Stimulated activated CD4-positive, alpha-beta T cell treated with anti-CD3 and anti-CD28 coated beads, TNF-alpha, amount 100 ng/mL, for 48 hours (primary cell): ENCODE measurements around the gene FAM50A.

ENCODE experiments used
- DNase-seq, 3 donors: peaks; one replicate each; pipeline ENCODE4 v3.0.0-alpha.2; 2020; ENCODE audit warnings: low read depth in 3 of 3

FAM50A gene

GRCh38 chrX:154413142-154413541, 30.8 kb upstream of the FAM50A start:
- DNase-seq: no peak

GRCh38 chrX:154417157-154417556, 26.8 kb upstream of the FAM50A start:
- DNase-seq: no peak

GRCh38 chrX:154419189-154419588, 24.8 kb upstream of the FAM50A start:
- no peak for DNase-seq

GRCh38 chrX:154419688-154420401, 24.1 kb upstream of the FAM50A start:
- DNase-seq: no peak

- no peak for DNase-seq
Measured at GRCh38 chrX:154420402-154420756, 23.6 kb upstream of the FAM50A start.

- DNase-seq: no peak
Measured at GRCh38 chrX:154426916-154427770, 16.8 kb upstream of the FAM50A start.

GRCh38 chrX:154428176-154429171, 15.5 kb upstream of the FAM50A start, which contains the start of gene ATP6AP1:
Gene ATP6AP1, plus strand, starts transcription at chrX:154428677. Its CDS starts 16 bp downstream, at chrX:154428693.
- peak; percentile 67 to 83 (median 70) for DNase-seq

GRCh38 chrX:154429711-154430110, 14.2 kb upstream of the FAM50A start:
- DNase-seq: no peak

GRCh38 chrX:154430479-154430878, 13.5 kb upstream of the FAM50A start:
- DNase-seq: no peak

GRCh38 chrX:154430916-154431315, 13.0 kb upstream of the FAM50A start:
- DNase-seq: no peak

GRCh38 chrX:154431341-154431740, 12.6 kb upstream of the FAM50A start:
- DNase-seq: no peak

GRCh38 chrX:154432210-154432609, 11.7 kb upstream of the FAM50A start:
- DNase-seq: no peak

- no peak for DNase-seq
Measured at GRCh38 chrX:154433605-154434004, 10.3 kb upstream of the FAM50A start.

GRCh38 chrX:154434394-154435168, 9.4 kb upstream of the FAM50A start:
- DNase-seq: no peak

GRCh38 chrX:154435171-154435733, 8.7 kb upstream of the FAM50A start:
- DNase-seq: no peak

GRCh38 chrX:154436374-154436982, 7.5 kb upstream of the FAM50A start:
- no peak for DNase-seq

- peak in 1 of 3 donors; percentile 24 for DNase-seq
Measured at GRCh38 chrX:154436983-154437752, 6.8 kb upstream of the FAM50A start, which contains the start of gene GDI1. Gene GDI1, plus strand, starts transcription at chrX:154437154. Its CDS starts 101 bp downstream, at chrX:154437255.

- DNase-seq: no peak
Measured at GRCh38 chrX:154437971-154438893, 5.7 kb upstream of the FAM50A start.
